PC-9 (cell line): Measurements from ENCODE around the gene FARSA. TPM values are rescaled to one million over a fixed set of nuclear protein-coding genes. Genes with fewer than 3 reads are reported as not detected.

ENCODE experiments used
- BruUV-seq: library from RNA; stranded (reverse); fragments of 400-500 nt; replicated peaks from 2 replicates; lab custom pipeline; 2021; lab: Mats Ljungman, UMichigan
- CTCF ChIA-PET: fragments of 300-600 bp; sonication (Branson Sonifier 250); formaldehyde crosslinking; loops from one replicate; lab custom pipeline; 2022; ENCODE audit warnings: antibody characterized with exemption; lab: Charles Lee
- POLR2A ChIA-PET: fragments of 300-600 bp; sonication (Branson Sonifier 250); formaldehyde crosslinking; loops from one replicate; lab custom pipeline; 2022; ENCODE audit warnings: antibody characterized with exemption; ENCODE audit not compliant: unreplicated experiment; lab: Charles Lee
- DNase-seq, 2 experiments: peaks; one replicate each; pipeline versions ENCODE4 v3.0.0 to v3.0.0-alpha.2; 2015 to 2022; ENCODE audit warnings: mixed read lengths in 1 of 2
- H2AFZ ChIP-seq: fragments of 200-600 bp; sonication (generic); 2 replicates; pipeline ENCODE4 v1.8.1; 2017; ENCODE audit warnings: antibody characterized with exemption
- H3F3A ChIP-seq: fragments of 200-600 bp; sonication (generic); 2 replicates; pipeline ENCODE4 v1.8.1; 2017; ENCODE audit warnings: antibody characterized with exemption, mild to moderate bottlenecking, low read depth; ENCODE audit not compliant: insufficient read depth
- H3K27ac ChIP-seq: fragments of 200-600 bp; sonication (generic); 2 replicates; pipeline ENCODE4 v1.6.1; 2016; ENCODE audit warnings: mixed run types
- H3K27me3 ChIP-seq: fragments of 200-600 bp; sonication (generic); 2 replicates; pipeline ENCODE4 v1.6.1; 2016; ENCODE audit warnings: low read depth, mixed run types; ENCODE audit not compliant: insufficient read depth
- H3K36me3 ChIP-seq: fragments of 200-600 bp; sonication (generic); 2 replicates; pipeline ENCODE4 v1.6.1; 2016; ENCODE audit warnings: low read depth, mixed run types
- H3K4me1 ChIP-seq: fragments of 200-600 bp; sonication (generic); replicated peaks from 2 replicates; pipeline ENCODE4 v1.6.1; 2016; ENCODE audit warnings: mixed run types; ENCODE audit not compliant: insufficient read depth
- H3K4me2 ChIP-seq: fragments of 200-600 bp; sonication (generic); 2 replicates; pipeline ENCODE4 v1.6.1; 2017; ENCODE audit warnings: mixed run types
- H3K4me3 ChIP-seq: fragments of 200-600 bp; sonication (generic); 2 replicates; pipeline ENCODE4 v1.6.1; 2016; ENCODE audit warnings: mixed run types
- H3K79me2 ChIP-seq: fragments of 200-600 bp; sonication (generic); 2 replicates; pipeline ENCODE4 v1.6.1; 2017; ENCODE audit warnings: low read depth, mixed run types
- H3K9me2 ChIP-seq: fragments of 200-600 bp; sonication (generic); 2 replicates; pipeline ENCODE4 v1.8.1; 2017; ENCODE audit warnings: mild to moderate bottlenecking; ENCODE audit not compliant: insufficient read depth
- H3K9me3 ChIP-seq: fragments of 200-600 bp; sonication (generic); 2 replicates; pipeline ENCODE4 v1.8.1; 2016; ENCODE audit warnings: low read depth; ENCODE audit not compliant: insufficient read depth
- H4K20me1 ChIP-seq: fragments of 200-600 bp; sonication (generic); 2 replicates; pipeline ENCODE4 v1.8.1; 2017; ENCODE audit not compliant: insufficient read depth
- EZH2 ChIP-seq: fragments of 200-600 bp; sonication (generic); IDR thresholded peaks from 2 replicates; pipeline ENCODE4 v1.8.0; 2017; ENCODE audit warnings: antibody characterized with exemption, low read depth
- intact Hi-C: fragments of 100-400 bp; cut with micrococcal nuclease; formaldehyde crosslinking; loops from one replicate; pipeline ENCODE4 v1.10.0; 2022; ENCODE audit not compliant: unreplicated experiment
- total RNA-seq: library from RNA; stranded (reverse); gene quantifications from 2 replicates; pipeline ENCODE4 v1.2.3, GENCODE V29; 2021
- TF ChIP-seq, protein P1 (sequence below): fragments of 200-600 bp; sonication (generic); conservative IDR thresholded peaks from 2 replicates; pipeline ENCODE4 v1.6.1; 2017; ENCODE audit warnings: mixed run types, antibody characterized with exemption, mild to moderate bottlenecking, moderate library complexity

FARSA gene
- total RNA-seq, 1 experiment from 2014 or later = 53.7 TPM

- TSS peak; percentile 67 for BruUV-seq
- Histone ChIP-seq H3K27me3 (no peaks in the 10 kb centered on the region), H3K9me3 (no peaks in the 10 kb centered on the region), H3K36me3 (peaks cover 36% of the 10 kb centered on the region), H3K9me2 (no peaks in the 10 kb centered on the region), H3K4me1 (peaks cover 20% of the 10 kb centered on the region), H4K20me1 (peaks cover 19% of the 10 kb centered on the region), H3K4me3 (peak overlapping the region; percentile 99), H3K27ac (peak overlapping the region; percentile 68), H3K79me2 (peaks cover 35% of the 10 kb centered on the region), H3K4me2 (peak overlapping the region; percentile 92), H2AFZ (peak overlapping the region; percentile 40; the same call in 1 of the 2 replicates), H3F3A (peaks cover 46% of the 10 kb centered on the region)
- ChIA-PET CTCF (no interaction called here), POLR2A (interaction anchor here (1.0 kb wide), 1 partner anchor 49 kb away, joined by 4 read pairs; no protein-coding TSS in a partner anchor)
- TF ChIP-seq EZH2 = no peak
- TF ChIP-seq, protein P1, sequence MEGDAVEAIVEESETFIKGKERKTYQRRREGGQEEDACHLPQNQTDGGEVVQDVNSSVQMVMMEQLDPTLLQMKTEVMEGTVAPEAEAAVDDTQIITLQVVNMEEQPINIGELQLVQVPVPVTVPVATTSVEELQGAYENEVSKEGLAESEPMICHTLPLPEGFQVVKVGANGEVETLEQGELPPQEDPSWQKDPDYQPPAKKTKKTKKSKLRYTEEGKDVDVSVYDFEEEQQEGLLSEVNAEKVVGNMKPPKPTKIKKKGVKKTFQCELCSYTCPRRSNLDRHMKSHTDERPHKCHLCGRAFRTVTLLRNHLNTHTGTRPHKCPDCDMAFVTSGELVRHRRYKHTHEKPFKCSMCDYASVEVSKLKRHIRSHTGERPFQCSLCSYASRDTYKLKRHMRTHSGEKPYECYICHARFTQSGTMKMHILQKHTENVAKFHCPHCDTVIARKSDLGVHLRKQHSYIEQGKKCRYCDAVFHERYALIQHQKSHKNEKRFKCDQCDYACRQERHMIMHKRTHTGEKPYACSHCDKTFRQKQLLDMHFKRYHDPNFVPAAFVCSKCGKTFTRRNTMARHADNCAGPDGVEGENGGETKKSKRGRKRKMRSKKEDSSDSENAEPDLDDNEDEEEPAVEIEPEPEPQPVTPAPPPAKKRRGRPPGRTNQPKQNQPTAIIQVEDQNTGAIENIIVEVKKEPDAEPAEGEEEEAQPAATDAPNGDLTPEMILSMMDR = peak; percentile 50; the same call in 1 of the 2 replicates
- DNase-seq = peak in 1 of 2 experiments; percentile 56
- intact Hi-C loops = loop anchor here (2.0 kb wide), 1 partner anchor 48 kb away; the partner anchor contains the start of gene GCDH
Measured at GRCh38 chr19:12938779-12939601, 5.5 kb upstream of the FARSA start.

- H3K4me3 ChIP-seq = peak within 1 kb of the TSS; percentile 99
- peak; percentile 98 to 99 for DNase-seq
- POLR2A ChIA-PET = interaction anchor here (0.5 to 1.0 kb wide), 7 partner anchors 8 to 529 kb away, joined by 3 to 5 read pairs (median 4); partner anchors contain the start of genes GCDH and RAD23A
- peak within 1 kb of the TSS; percentile 92 for H2AFZ ChIP-seq
- peaks cover 16% of the 10 kb centered on the region for H4K20me1 ChIP-seq
- H3F3A ChIP-seq = peaks cover 37% of the 10 kb centered on the region
- no TSS peak for BruUV-seq
- peaks cover 23% of the 10 kb centered on the region for H3K4me1 ChIP-seq
- no peaks in the 10 kb centered on the region for H3K27me3 ChIP-seq
- peak within 1 kb of the TSS; percentile 68 for H3K27ac ChIP-seq
- peaks cover 31% of the 10 kb centered on the region for H3K36me3 ChIP-seq
- intact Hi-C loops = loop anchor here (2.0 kb wide), 1 partner anchor 47 kb away; the partner anchor contains the start of gene GCDH
- H3K9me2 ChIP-seq = no peaks in the 10 kb centered on the region
- peaks cover 39% of the 10 kb centered on the region for H3K79me2 ChIP-seq
- CTCF ChIA-PET = interaction anchor here (0.6 to 1.1 kb wide), 3 partner anchors 27 to 194 kb away, joined by 3 to 8 read pairs (median 4); partner anchors contain the start of gene DNASE2
- peak within 1 kb of the TSS; percentile 95 for H3K4me2 ChIP-seq
- TF ChIP-seq, protein P1 = no peak
- no peak for TF ChIP-seq EZH2
- no peaks in the 10 kb centered on the region for H3K9me3 ChIP-seq
Measured at GRCh38 chr19:12937927-12938778, 4.6 kb upstream of the FARSA start, which contains the start of gene CALR. TSS of gene CALR (plus strand) at chr19:12938609. CDS start at chr19:12938680, 71 bp downstream.
